Thyroid gland (tissue), 4 donors: ENCODE data around the gene LINC01488. TPM values are rescaled to one million over a fixed set of nuclear protein-coding genes. Genes with fewer than 3 reads are reported as not detected.

Experiments
- DNase-seq, 2 donors: peaks; one replicate each; pipeline ENCODE4 v3.0.0-alpha.2; 2019
- H3K27ac ChIP-seq, 3 donors: fragments of 200-600 bp; sonication (generic); 1 replicate in 2 of 3; 2 replicates in 1 of 3; pipeline ENCODE4 v1.5.1; 2016 to 2019; ENCODE audit warnings: mild to moderate bottlenecking in 1 of 3, moderate library complexity in 1 of 3
- H3K27me3 ChIP-seq: fragments of 200-600 bp; sonication (generic); one replicate; pipeline ENCODE4 v1.5.1; 2019
- H3K36me3 ChIP-seq, 2 donors: fragments of 200-600 bp; sonication (generic); one replicate each; pipeline ENCODE4 v1.5.1; 2016 to 2019
- H3K4me1 ChIP-seq, 2 donors: fragments of 200-600 bp; sonication (generic); one replicate each; pipeline ENCODE4 v1.5.1; 2017 to 2019
- H3K4me3 ChIP-seq, 3 donors: fragments of 200-600 bp; sonication (generic); replicated peaks in 1 of 3; 1 replicate in 2 of 3; 2 replicates in 1 of 3; pipeline ENCODE4 v1.5.1; 2016; ENCODE audit warnings: mild to moderate bottlenecking in 1 of 3
- H3K9me3 ChIP-seq: fragments of 200-600 bp; sonication (generic); one replicate; pipeline ENCODE4 v1.5.1; 2017
- CTCF ChIP-seq, 6 experiments: fragments of 200-600 bp in 3 of 6; fragments of 450-650 bp in 3 of 6; sonication (generic) in 3 of 6; IDR thresholded peaks; one replicate each; pipeline ENCODE4 v1.5.1; 2016 to 2019; ENCODE audit warnings: antibody characterized with exemption in 6 of 6, mild to moderate bottlenecking in 2 of 6, inconsistent platforms in 1 of 6, moderate library complexity in 1 of 6
- POLR2A ChIP-seq, 2 donors: fragments of 450-650 bp; IDR thresholded peaks; one replicate each; pipeline ENCODE4 v1.6.1; 2017; ENCODE audit warnings: antibody characterized with exemption in 2 of 2, mild to moderate bottlenecking in 2 of 2, moderate library complexity in 1 of 2
- WGBS, 2 donors: methylation state at CpG; one replicate each; pipeline ENCODE4 v1.1.5; 2017; 5-methylcytosine and 5-hydroxymethylcytosine counted together
- intact Hi-C: fragments of 100-400 bp; cut with DNase I; formaldehyde crosslinking; loops from one replicate; pipeline ENCODE4 v1.15.1; 2023
- total RNA-seq, 4 donors: library from RNA; depleted of rRNA; stranded (reverse); fragments of >200 nt; gene quantifications; one replicate each; pipeline ENCODE4 v1.2.3, GENCODE V29; 2016

The LINC01488 gene
- total RNA-seq, 4 donors from 2014 or later = not detected

- H3K27ac ChIP-seq = no peak overlapping the region
- peaks cover 0 to 3% of the 10 kb centered on the region in 2 donors for H3K4me1 ChIP-seq
- intact Hi-C loops = loop anchor here (10.0 kb wide), 2 partner anchors 69 to 101 kb away; no protein-coding TSS in a partner anchor
- DNase-seq = no peak
- H3K4me3 ChIP-seq = no peak overlapping the region
- TF ChIP-seq POLR2A (IDR thresholded peaks at IDR 0.05) = no peak
- no peak for TF ChIP-seq CTCF (IDR thresholded peaks at IDR 0.05)
- WGBS, 2 donors = 79% methylated on average over 18 to 23 of the region's 23 CpGs
- no peaks in the 10 kb centered on the region for H3K36me3 ChIP-seq
- no peaks in the 10 kb centered on the region for H3K27me3 ChIP-seq
- H3K9me3 ChIP-seq = no peaks in the 10 kb centered on the region
These were observed 52.1 kb downstream of the LINC01488 start for GRCh38 chr11:69533296-69534165.

- Histone ChIP-seq H3K27me3 (no peaks in the 10 kb centered on the region), H3K27ac (no peak overlapping the region), H3K9me3 (no peaks in the 10 kb centered on the region), H3K4me3 (no peak overlapping the region), H3K4me1 (peaks cover 5 to 9% of the 10 kb centered on the region in 2 donors), H3K36me3 (no peaks in the 10 kb centered on the region)
- TF ChIP-seq POLR2A (IDR thresholded peaks at IDR 0.05) (no peak), CTCF (IDR thresholded peaks at IDR 0.05) (no peak)
- DNase-seq = no peak
- intact Hi-C loops = loop anchor here (10.0 kb wide), 2 partner anchors 69 to 101 kb away; no protein-coding TSS in a partner anchor
- 73 to 78% methylated on average over 5 to 14 of the region's 14 CpGs for WGBS, 2 donors
These were observed 52.7 kb downstream of the LINC01488 start for GRCh38 chr11:69534166-69534530.

GRCh38 chr11:69535908-69536307 lies 54.4 kb downstream of the LINC01488 start:
- TF ChIP-seq POLR2A (IDR thresholded peaks at IDR 0.05) = no peak
- no peak for TF ChIP-seq CTCF (IDR thresholded peaks at IDR 0.05)
- Histone ChIP-seq H3K4me3 (no peak overlapping the region), H3K4me1 (peaks cover 22 to 27% of the 10 kb centered on the region in 2 donors), H3K9me3 (no peaks in the 10 kb centered on the region), H3K27ac (no peak overlapping the region), H3K36me3 (no peaks in the 10 kb centered on the region), H3K27me3 (no peaks in the 10 kb centered on the region)
- intact Hi-C loops = loop anchor here (10.0 kb wide), 2 partner anchors 71 to 99 kb away; no protein-coding TSS in a partner anchor
- no peak for DNase-seq
- 89 to 91% methylated on average over 7 of the region's 7 CpGs for WGBS, 2 donors

GRCh38 chr11:69536406-69536805 lies 54.9 kb downstream of the LINC01488 start:
- H3K4me3 ChIP-seq = no peak overlapping the region
- intact Hi-C loops = loop anchor here (10.0 kb wide), 2 partner anchors 72 to 98 kb away; no protein-coding TSS in a partner anchor
- no peaks in the 10 kb centered on the region for H3K27me3 ChIP-seq
- H3K36me3 ChIP-seq = no peaks in the 10 kb centered on the region
- no peaks in the 10 kb centered on the region for H3K9me3 ChIP-seq
- H3K4me1 ChIP-seq = peaks cover 27 to 31% of the 10 kb centered on the region in 2 donors
- no peak for DNase-seq
- WGBS, 2 donors = 96% methylated on average over 9 of the region's 9 CpGs
- no peak overlapping the region for H3K27ac ChIP-seq
- TF ChIP-seq POLR2A (IDR thresholded peaks at IDR 0.05) = no peak
- TF ChIP-seq CTCF (IDR thresholded peaks at IDR 0.05) = no peak

- no peak for DNase-seq
- TF ChIP-seq CTCF (IDR thresholded peaks at IDR 0.05) (no peak), POLR2A (IDR thresholded peaks at IDR 0.05) (no peak)
- no peak overlapping the region for H3K4me3 ChIP-seq
- intact Hi-C loops = loop anchor here (10.0 kb wide), 2 partner anchors 72 to 98 kb away; no protein-coding TSS in a partner anchor
- H3K36me3 ChIP-seq = no peaks in the 10 kb centered on the region
- 92 to 93% methylated on average over 10 of the region's 10 CpGs for WGBS, 2 donors
- H3K9me3 ChIP-seq = no peaks in the 10 kb centered on the region
- H3K27ac ChIP-seq = no peak overlapping the region
- H3K27me3 ChIP-seq = no peaks in the 10 kb centered on the region
- H3K4me1 ChIP-seq = peaks cover 28 to 39% of the 10 kb centered on the region in 2 donors
These were observed 55.7 kb downstream of the LINC01488 start for GRCh38 chr11:69537126-69537525.
